HuH-7 (cell line): Measurements from ENCODE around the gene ACBD6.

ENCODE experiments used
- DNase-seq: peaks from one replicate; pipeline ENCODE4 v3.0.0; 2011; ENCODE audit warnings: low spot score

Gene ACBD6

GRCh38 chr1:180239145-180240096 lies 263.0 kb downstream of the ACBD6 start:
- no peak for DNase-seq

DNA sequence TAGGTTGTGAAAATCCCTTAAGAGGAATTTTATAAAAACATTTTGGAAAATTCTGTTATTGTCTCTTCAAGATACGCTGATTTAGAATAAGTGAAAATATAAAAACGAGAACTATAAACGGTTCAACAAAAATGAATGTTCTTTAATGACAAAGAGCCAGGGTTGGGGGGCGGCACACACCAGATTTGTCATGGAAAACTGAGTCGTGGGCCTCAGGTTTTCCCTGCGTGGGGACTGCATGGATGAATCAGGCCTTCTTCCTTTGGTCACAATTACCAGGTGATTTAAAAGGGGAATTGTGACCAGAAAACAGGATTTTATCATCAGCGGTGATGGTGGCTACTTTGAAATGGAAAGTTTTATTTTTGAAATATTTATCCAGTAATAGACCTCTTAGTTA lies 263.7 kb downstream of the ACBD6 start:
- DNase-seq, result no peak
